Gastroesophageal sphincter (tissue), 4 donors: ENCODE measurements around the gene NRXN2. TPM values are rescaled to one million over a fixed set of nuclear protein-coding genes. Genes with fewer than 3 reads are reported as not detected.

Experiments
- ATAC-seq: fragments of 150-250 bp; one replicate; pipeline ENCODE4 v1.9.1; 2016; ENCODE audit warnings: mild to moderate bottlenecking, moderate library complexity
- H3K27ac ChIP-seq, 4 donors: fragments of 200-600 bp; sonication (generic) in 3 of 4; 1 replicate in 3 of 4; 2 replicates in 1 of 4; pipeline ENCODE4 v1.5.1; 2016 to 2019
- H3K27me3 ChIP-seq: fragments of 200-600 bp; sonication (generic); one replicate; pipeline ENCODE4 v1.5.1; 2019
- H3K36me3 ChIP-seq, 2 donors: fragments of 200-600 bp; sonication (generic); one replicate each; pipeline ENCODE4 v1.5.1; 2019; ENCODE audit warnings: control low read depth in 1 of 2
- H3K4me1 ChIP-seq, 3 donors: fragments of 200-600 bp; sonication (generic); 1 replicate in 2 of 3; 2 replicates in 1 of 3; pipeline ENCODE4 v1.5.1; 2016 to 2019; ENCODE audit warnings: control low read depth in 2 of 3
- H3K4me3 ChIP-seq, 2 donors: fragments of 200-600 bp; sonication (generic); one replicate each; pipeline ENCODE4 v1.5.1; 2019; ENCODE audit warnings: mild to moderate bottlenecking in 1 of 2, moderate library complexity in 1 of 2
- H3K9me3 ChIP-seq, 3 donors: fragments of 200-600 bp; sonication (generic); one replicate each; pipeline ENCODE4 v1.5.1; 2017 to 2019; ENCODE audit warnings: control low read depth in 2 of 3
- CTCF ChIP-seq, 4 experiments: fragments of 200-600 bp in 2 of 4; fragments of 450-650 bp in 2 of 4; sonication (generic) in 1 of 4; IDR thresholded peaks; one replicate each; pipeline ENCODE4 v1.5.1; 2017 to 2019; ENCODE audit warnings: antibody characterized with exemption in 4 of 4, mild to moderate bottlenecking in 2 of 4, moderate library complexity in 2 of 4
- EP300 ChIP-seq: sonication (generic); formaldehyde crosslinking; IDR thresholded peaks from one replicate; pipeline ENCODE4 v1.6.1; 2017; ENCODE audit warnings: antibody characterized with exemption, mild to moderate bottlenecking
- POLR2A ChIP-seq, 2 donors: fragments of 450-650 bp; IDR thresholded peaks; one replicate each; pipeline ENCODE4 v1.6.1; 2017; ENCODE audit warnings: antibody characterized with exemption in 2 of 2, mild to moderate bottlenecking in 2 of 2, moderate library complexity in 1 of 2
- POLR2AphosphoS5 ChIP-seq: sonication (generic); formaldehyde crosslinking; IDR thresholded peaks from one replicate; pipeline ENCODE4 v1.6.1; 2017; ENCODE audit warnings: antibody characterized with exemption
- WGBS, 2 donors: methylation state at CpG; one replicate each; pipeline ENCODE4 v1.1.5; 2018; ENCODE audit warnings: low coverage in 1 of 2; 5-methylcytosine and 5-hydroxymethylcytosine counted together
- total RNA-seq, 4 donors: library from RNA; depleted of rRNA; stranded (reverse); fragments of >200 nt; gene quantifications; one replicate each; pipeline ENCODE4 v1.1.0, GENCODE V29; 2016

The NRXN2 gene
- total RNA-seq, 4 donors from 2014 or later = 3.4 to 25.4 (median 5.0) TPM

DNA sequence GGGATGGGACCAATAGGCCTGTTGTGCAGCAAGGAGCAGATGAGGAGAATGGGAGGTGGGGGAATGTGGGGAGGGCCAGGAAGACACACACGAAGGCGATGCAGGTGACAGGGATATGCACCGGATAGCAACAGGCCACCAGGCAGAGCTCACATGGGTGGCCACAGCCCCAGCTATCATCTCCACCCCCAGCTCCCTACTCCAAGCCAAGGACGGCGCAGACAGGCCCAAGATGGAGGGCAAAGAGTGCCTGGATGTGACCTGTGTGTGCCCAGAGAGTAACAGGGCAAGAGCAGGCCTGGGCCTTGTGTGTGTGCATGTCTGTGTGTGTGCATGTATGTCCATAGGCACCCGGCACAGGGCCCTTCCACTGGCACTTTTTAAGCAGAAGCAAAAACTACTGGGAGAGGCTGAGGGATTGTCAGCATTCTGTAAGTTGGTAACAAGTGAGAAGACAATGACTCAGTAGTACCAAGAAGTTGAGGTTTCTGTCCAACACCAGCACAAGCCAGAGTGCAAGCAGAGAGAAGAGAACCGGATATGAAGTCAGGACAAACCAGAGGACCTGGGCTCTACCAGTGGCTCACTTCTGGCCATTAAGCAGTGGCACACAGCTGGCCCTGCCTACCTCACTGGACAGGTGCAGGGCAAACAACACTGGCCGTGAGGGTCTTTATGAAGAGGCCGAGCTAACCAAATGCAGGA is 36.4 kb downstream of the NRXN2 start:
- Histone ChIP-seq H3K27ac (no peak overlapping the region), H3K9me3 (no peaks in the 10 kb centered on the region), H3K4me1 (peaks cover 0 to 27% (median 0%) of the 10 kb centered on the region in 3 donors), H3K4me3 (no peak overlapping the region), H3K36me3 (no peaks in the 10 kb centered on the region), H3K27me3 (no peaks in the 10 kb centered on the region)
- TF ChIP-seq EP300 = no peak
- no peak for TF ChIP-seq CTCF (IDR thresholded peaks at IDR 0.05)
- TF ChIP-seq POLR2AphosphoS5 = no peak
- no peak for TF ChIP-seq POLR2A (IDR thresholded peaks at IDR 0.05)
- 87% methylated on average over 3 of the region's 9 CpGs; no CpG with 5 or more reads in 1 of the 2 donors for WGBS, 2 donors
- no peak for ATAC-seq

DNA sequence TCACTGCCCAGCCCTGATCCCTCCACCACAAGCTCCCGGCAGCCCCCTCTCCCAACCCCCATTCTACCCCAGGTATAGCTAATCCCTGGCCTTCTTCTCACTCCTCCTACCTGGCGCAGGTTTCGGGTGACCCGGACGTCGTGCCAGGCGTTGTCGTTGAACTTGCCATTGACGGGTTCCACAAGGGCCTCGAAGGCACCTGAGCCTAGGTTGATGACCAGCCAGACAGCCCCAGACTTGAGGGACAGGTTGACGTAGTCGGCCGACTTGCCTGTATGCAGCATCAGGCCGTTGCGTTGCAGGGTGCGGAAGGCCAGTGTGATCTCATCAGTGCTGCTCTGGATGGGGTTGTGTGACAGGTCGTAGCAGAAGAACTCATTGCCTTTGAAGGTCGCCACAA is 37.5 kb downstream of the NRXN2 start:
- Histone ChIP-seq H3K27ac (no peak overlapping the region), H3K27me3 (no peaks in the 10 kb centered on the region), H3K4me1 (peaks cover 0 to 27% (median 0%) of the 10 kb centered on the region in 3 donors), H3K36me3 (no peaks in the 10 kb centered on the region), H3K4me3 (no peak overlapping the region), H3K9me3 (no peaks in the 10 kb centered on the region)
- ATAC-seq = no peak
- WGBS, 2 donors = 89 to 93% methylated on average over 3 to 17 of the region's 18 CpGs
- TF ChIP-seq POLR2AphosphoS5 = no peak
- no peak for TF ChIP-seq POLR2A (IDR thresholded peaks at IDR 0.05)
- TF ChIP-seq CTCF (IDR thresholded peaks at IDR 0.05) = no peak
- TF ChIP-seq EP300 = no peak

DNA sequence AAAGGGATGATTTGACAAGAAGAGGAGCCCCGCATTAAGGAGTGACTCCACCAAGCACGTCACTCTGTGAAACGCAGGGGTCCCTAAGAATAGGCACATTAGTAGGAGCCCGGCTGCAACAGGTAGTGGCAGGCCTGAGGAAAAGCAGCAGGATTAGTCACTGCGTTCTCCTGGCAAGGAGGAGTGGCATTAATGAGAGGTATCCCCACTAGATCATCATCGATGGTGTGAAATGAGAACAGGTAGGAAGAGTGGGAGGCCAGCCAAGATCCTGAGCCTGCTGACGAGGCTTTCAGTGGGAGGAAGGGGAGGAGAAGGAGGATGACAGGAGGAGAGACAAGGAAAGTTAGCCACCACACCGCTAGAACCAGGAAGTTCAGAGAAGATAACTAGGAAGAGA is 38.6 kb downstream of the NRXN2 start:
- ATAC-seq = no peak
- TF ChIP-seq POLR2AphosphoS5 (no peak), POLR2A (IDR thresholded peaks at IDR 0.05) (no peak), CTCF (IDR thresholded peaks at IDR 0.05) (no peak), EP300 (no peak)
- 59 to 67% methylated on average over 3 to 6 of the region's 8 CpGs for WGBS, 2 donors
- Histone ChIP-seq H3K27me3 (no peaks in the 10 kb centered on the region), H3K36me3 (no peaks in the 10 kb centered on the region), H3K4me3 (no peak overlapping the region), H3K4me1 (peaks cover 0 to 25% (median 0%) of the 10 kb centered on the region in 3 donors), H3K27ac (no peak overlapping the region), H3K9me3 (no peaks in the 10 kb centered on the region)

- WGBS, 2 donors = 57 to 59% methylated on average over 2 to 4 of the region's 4 CpGs
- Histone ChIP-seq H3K36me3 (no peaks in the 10 kb centered on the region), H3K27ac (no peak overlapping the region), H3K4me3 (no peak overlapping the region), H3K4me1 (no peaks in the 10 kb centered on the region), H3K27me3 (peaks cover 21% of the 10 kb centered on the region), H3K9me3 (no peaks in the 10 kb centered on the region)
- no peak for ATAC-seq
- no peak for TF ChIP-seq CTCF (IDR thresholded peaks at IDR 0.05)
- no peak for TF ChIP-seq EP300
- no peak for TF ChIP-seq POLR2A (IDR thresholded peaks at IDR 0.05)
- no peak for TF ChIP-seq POLR2AphosphoS5
Measured at GRCh38 chr11:64681171-64681570, 41.8 kb downstream of the NRXN2 start.

- Histone ChIP-seq H3K4me3 (no peak overlapping the region), H3K27ac (no peak overlapping the region), H3K9me3 (no peaks in the 10 kb centered on the region), H3K27me3 (peaks cover 29% of the 10 kb centered on the region), H3K4me1 (peaks cover 0 to 12% (median 10%) of the 10 kb centered on the region in 3 donors), H3K36me3 (no peaks in the 10 kb centered on the region)
- TF ChIP-seq POLR2AphosphoS5 (no peak), POLR2A (IDR thresholded peaks at IDR 0.05) (no peak), EP300 (no peak), CTCF (IDR thresholded peaks at IDR 0.05) (no peak)
- ATAC-seq = no peak
- 88 to 90% methylated on average over 1 of the region's 2 CpGs for WGBS, 2 donors
Measured at GRCh38 chr11:64679846-64680245, 43.2 kb downstream of the NRXN2 start.
